C4-2B (cell line): ENCODE data around the gene CSGALNACT2.

ENCODE experiments used
- ZFX ChIP-seq: fragments of 450-650 bp; IDR thresholded peaks from 2 replicates; pipeline ENCODE4 v1.6.1; 2017
- TF ChIP-seq, protein P1 (sequence below): fragments of 450-650 bp; conservative IDR thresholded peaks from 2 replicates; pipeline ENCODE4 v1.5.1; 2017; ENCODE audit warnings: mild to moderate bottlenecking

DNA sequence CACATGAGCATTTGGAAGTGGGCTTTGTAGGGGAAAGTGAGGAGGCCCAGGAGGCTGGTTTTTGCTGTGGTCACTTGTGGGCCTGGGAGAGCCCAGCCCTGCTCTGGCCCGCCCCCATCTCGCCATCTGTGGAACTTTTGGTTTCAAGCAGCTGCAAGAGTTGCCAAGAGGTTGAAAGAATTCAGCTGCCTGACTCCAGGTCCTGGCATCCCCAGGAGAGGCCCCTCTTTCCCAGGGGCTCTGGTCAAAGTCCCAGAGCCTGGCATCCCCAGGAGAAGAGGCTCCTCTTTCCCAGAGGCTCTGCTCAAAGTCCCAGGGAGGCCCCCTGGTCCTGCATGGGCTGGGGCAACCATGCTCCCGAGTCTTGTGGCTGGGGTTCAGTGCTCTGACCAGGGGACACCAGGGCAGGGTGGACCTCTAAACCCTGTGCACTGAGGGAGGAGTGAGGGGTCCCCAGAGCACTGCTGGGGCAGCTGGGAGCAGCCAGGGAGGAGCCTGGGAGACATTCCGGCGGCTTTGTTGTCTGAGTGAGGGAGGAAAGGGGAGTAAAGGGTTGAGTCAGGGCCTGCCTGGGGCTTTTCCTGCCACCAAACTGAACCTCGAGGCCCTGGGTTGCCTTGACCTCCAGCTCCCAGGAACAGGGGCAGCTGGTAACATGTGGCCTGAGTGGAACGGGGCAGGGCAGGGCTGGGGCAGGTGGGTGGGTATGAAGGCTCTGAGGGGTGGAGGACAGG, 27.7 kb upstream of the CSGALNACT2 start:
- TF ChIP-seq, protein P1, sequence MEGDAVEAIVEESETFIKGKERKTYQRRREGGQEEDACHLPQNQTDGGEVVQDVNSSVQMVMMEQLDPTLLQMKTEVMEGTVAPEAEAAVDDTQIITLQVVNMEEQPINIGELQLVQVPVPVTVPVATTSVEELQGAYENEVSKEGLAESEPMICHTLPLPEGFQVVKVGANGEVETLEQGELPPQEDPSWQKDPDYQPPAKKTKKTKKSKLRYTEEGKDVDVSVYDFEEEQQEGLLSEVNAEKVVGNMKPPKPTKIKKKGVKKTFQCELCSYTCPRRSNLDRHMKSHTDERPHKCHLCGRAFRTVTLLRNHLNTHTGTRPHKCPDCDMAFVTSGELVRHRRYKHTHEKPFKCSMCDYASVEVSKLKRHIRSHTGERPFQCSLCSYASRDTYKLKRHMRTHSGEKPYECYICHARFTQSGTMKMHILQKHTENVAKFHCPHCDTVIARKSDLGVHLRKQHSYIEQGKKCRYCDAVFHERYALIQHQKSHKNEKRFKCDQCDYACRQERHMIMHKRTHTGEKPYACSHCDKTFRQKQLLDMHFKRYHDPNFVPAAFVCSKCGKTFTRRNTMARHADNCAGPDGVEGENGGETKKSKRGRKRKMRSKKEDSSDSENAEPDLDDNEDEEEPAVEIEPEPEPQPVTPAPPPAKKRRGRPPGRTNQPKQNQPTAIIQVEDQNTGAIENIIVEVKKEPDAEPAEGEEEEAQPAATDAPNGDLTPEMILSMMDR, result no peak
- no peak for TF ChIP-seq ZFX
